T follicular helper cell (primary cell): ENCODE results near the gene HEPN1.
"Not testable (repeated sequence)": the region's sequence is repeated elsewhere in the genome, so short reads cannot be mapped to it uniquely, and the experiment has no call there.

ENCODE experiments used
- DNase-seq: peaks from one replicate; pipeline ENCODE4 v3.0.0-alpha.2; 2020; ENCODE audit warnings: low read depth

The HEPN1 gene

GRCh38 chr11:124942466-124943253 is 23.6 kb downstream of the HEPN1 start:
- no peak for DNase-seq

- DNase-seq = no peak
Measured at GRCh38 chr11:124943254-124943616, 24.2 kb downstream of the HEPN1 start.

- DNase-seq = no peak
Measured at GRCh38 chr11:124943741-124944140, 24.7 kb downstream of the HEPN1 start.

- DNase-seq = no peak
Measured at GRCh38 chr11:124944565-124944964, 25.5 kb downstream of the HEPN1 start.

GRCh38 chr11:124945826-124946225 is 26.8 kb downstream of the HEPN1 start:
- no peak for DNase-seq

- DNase-seq = no peak
Measured at GRCh38 chr11:124946735-124947141, 27.7 kb downstream of the HEPN1 start.

- no peak for DNase-seq
Measured at GRCh38 chr11:124950601-124951330, 31.7 kb downstream of the HEPN1 start.

GRCh38 chr11:124951341-124951740 is 32.3 kb downstream of the HEPN1 start:
- no peak for DNase-seq

- peak; percentile 91 for DNase-seq
Measured at GRCh38 chr11:124953753-124954589, 34.9 kb downstream of the HEPN1 start, which contains the start of gene CCDC15. Gene CCDC15, plus strand, starts transcription at chr11:124954202. Its CDS starts 531 bp downstream, at chr11:124954733.

GRCh38 chr11:124954590-124954955 is 35.5 kb downstream of the HEPN1 start:
- DNase-seq = no peak

- DNase-seq = no peak
Measured at GRCh38 chr11:124955035-124955434, 36.0 kb downstream of the HEPN1 start.

- DNase-seq = no peak
Measured at GRCh38 chr11:124961972-124962609, 43.0 kb downstream of the HEPN1 start.

GRCh38 chr11:124968197-124968596 is 49.1 kb downstream of the HEPN1 start:
- not testable (repeated sequence) for DNase-seq
